T-helper 1 cell (primary cell): ENCODE data around the gene CD40.
A peak's percentile ranks its signal among the peaks of the same experiment; 100 is the strongest.

Experiments
- DNase-seq, 5 donors: peaks; one replicate each; pipeline ENCODE4 v3.0.0-alpha.2; 2012 to 2020

CD40 gene

GRCh38 chr20:46123482-46124245 lies 5.5 kb downstream of the CD40 start:
- no peak for DNase-seq

GRCh38 chr20:46126440-46127056 lies 8.4 kb downstream of the CD40 start:
- no peak for DNase-seq

DNA sequence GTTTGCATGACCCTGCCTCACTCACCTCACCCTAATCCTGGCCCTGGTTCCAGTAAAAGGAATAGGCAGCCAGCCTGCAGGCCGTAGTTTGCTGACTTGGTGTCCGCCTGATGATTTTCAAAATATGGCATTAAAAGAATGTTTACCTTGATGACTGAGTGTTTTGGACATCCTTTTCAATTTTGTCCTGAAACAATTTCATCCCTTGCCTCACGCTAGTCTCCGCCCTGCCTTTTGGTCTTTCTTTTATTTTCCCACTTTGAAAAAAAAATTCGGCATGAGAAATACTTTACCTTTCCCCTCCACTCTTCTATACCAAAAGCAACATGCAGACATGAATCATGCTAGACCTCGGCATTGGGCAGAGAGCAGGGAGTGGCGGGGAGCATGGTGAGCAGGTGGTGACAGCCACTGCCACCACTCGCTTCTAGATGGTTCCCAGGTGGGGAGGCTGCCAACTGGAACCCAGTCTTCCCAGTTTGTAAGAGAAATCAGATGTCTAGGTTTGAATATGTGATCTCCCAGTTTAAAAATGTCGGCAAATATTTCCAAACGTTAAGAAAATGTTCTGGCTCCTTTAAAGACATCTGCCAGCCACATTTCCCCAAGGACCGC lies 9.4 kb downstream of the CD40 start:
- DNase-seq: no peak

- no peak for DNase-seq
Measured at GRCh38 chr20:46128310-46129151, 10.4 kb downstream of the CD40 start.

- no peak for DNase-seq
Measured at GRCh38 chr20:46129955-46130481, 11.9 kb downstream of the CD40 start.

GRCh38 chr20:46130534-46130933 lies 12.4 kb downstream of the CD40 start:
- DNase-seq: no peak

- DNase-seq: no peak
Measured at GRCh38 chr20:46131396-46131795, 13.3 kb downstream of the CD40 start.

DNA sequence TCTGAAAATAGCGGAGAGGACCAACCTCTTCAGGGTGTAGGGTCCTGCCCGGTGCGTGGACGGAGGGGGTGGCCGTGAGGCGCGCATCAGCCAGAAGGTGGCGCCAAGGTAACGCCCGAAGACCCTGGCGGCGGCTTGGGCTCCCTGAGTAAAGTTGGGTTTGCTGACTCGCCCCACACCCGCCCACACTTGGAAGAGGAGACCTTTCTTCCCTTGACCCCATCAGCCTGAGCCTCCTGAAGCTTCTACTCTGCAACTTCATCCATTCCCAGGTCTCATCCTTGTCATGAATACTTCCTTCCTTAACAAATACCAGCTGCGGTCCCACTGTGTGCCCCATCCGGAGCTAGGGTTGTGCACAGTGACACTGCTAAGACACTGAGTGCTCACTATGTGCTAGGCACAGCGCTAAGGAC lies 14.6 kb downstream of the CD40 start:
- peak in 4 of 5 donors; percentile 33 to 49 (median 47) for DNase-seq

DNA sequence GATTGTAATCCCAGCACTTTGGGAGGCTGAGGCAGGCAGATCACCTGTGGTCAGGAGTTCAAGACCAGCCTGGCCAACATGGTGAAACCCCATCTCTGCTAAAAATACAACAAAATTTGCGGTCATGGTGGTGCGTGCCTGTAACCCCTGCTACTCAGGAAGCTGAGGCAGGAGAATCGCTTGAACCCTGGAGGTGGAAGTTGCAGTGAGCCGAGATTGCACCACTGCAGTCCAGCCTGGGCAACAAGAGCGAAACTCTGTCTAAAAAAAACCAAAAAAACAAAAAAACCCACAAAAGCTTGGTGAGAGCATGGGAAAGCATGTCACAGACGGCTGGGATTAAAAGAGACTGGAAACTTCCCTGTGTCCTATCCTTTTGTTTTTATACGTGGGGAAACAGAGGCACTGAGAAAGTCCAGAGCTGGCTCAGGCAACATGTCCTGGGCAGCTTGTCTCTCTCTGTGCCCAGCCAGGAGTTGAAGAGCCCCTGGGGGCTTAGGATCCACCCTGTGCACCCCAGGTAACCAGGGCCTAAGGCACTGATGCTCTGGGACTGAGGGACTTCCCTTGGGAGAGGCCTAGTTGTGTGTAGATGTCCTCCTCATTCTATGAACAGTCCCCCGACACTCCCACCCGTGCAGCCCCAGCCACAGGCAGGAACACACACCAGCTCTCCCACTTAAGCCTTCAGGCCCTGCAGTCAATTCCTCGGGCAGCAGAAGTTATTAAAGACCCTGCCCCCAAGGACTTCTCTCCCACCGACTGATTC lies 16.0 kb downstream of the CD40 start:
- DNase-seq: no peak

- DNase-seq: no peak
Measured at GRCh38 chr20:46134716-46135115, 16.6 kb downstream of the CD40 start.

- DNase-seq: no peak
Measured at GRCh38 chr20:46135856-46136633, 17.9 kb downstream of the CD40 start.

- DNase-seq: no peak
Measured at GRCh38 chr20:46137816-46138215, 19.7 kb downstream of the CD40 start.

GRCh38 chr20:46139266-46139889 lies 21.3 kb downstream of the CD40 start:
- no peak for DNase-seq

GRCh38 chr20:46139908-46140482 lies 21.9 kb downstream of the CD40 start:
- DNase-seq: no peak

GRCh38 chr20:46142124-46142523 lies 24.0 kb downstream of the CD40 start:
- DNase-seq: no peak

DNA sequence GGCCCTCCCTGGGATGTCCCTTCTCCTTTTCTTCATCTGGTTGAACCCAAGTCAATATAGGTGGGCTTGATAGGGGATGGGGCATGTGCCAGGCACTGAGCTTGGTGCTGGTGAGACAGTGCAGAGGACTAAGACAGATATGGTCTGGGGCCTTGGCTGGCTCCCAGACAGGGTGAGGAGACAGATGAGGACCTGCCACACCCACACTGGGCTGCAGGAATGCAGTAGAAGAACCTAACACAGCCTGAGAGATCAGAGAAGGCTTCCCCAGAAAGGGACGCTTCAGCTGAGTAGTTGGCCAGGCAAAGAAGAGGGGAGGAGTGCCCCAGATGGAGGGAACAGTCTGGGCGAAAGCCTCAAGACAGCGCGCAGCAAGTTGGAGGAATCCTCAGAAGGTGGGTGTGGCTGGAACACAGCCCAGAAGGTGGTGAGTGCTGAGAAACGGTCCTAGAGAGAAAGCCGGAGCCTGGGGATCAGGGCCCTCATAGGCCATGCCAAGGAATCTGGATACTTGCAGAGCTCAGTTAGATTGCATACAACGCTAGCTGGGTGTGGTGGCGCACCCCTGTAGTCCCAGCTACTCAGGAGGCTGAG lies 26.4 kb downstream of the CD40 start:
- DNase-seq: no peak

- no peak for DNase-seq
Measured at GRCh38 chr20:46145713-46146112, 27.6 kb downstream of the CD40 start.

GRCh38 chr20:46148313-46149208 lies 30.4 kb downstream of the CD40 start:
- DNase-seq: no peak

- DNase-seq: no peak
Measured at GRCh38 chr20:46150943-46151342, 32.8 kb downstream of the CD40 start.
